NCI-H774 (cell line): ENCODE measurements around the gene LSM14A.
A peak's percentile ranks its signal among the peaks of the same experiment; 100 is the strongest.
"Not testable (repeated sequence)": the region's sequence is repeated elsewhere in the genome, so short reads cannot be mapped to it uniquely, and the experiment has no call there.

Experiments used
- DNase-seq: peaks from one replicate; lab custom pipeline; 2025; lab: John Stamatoyannopoulos, UW

The LSM14A gene

GRCh38 chr19:34228762-34229161 lies 56.5 kb downstream of the LSM14A start:
- DNase-seq, result no peak

- no peak for DNase-seq
Observed at GRCh38 chr19:34229721-34230120, 57.4 kb downstream of the LSM14A start.

- DNase-seq, result no peak
Observed at GRCh38 chr19:34230820-34231219, 58.5 kb downstream of the LSM14A start.

- no peak for DNase-seq
Observed at GRCh38 chr19:34231439-34231838, 59.1 kb downstream of the LSM14A start.

- DNase-seq, result no peak
Observed at GRCh38 chr19:34232566-34233481, 60.5 kb downstream of the LSM14A start.

- DNase-seq, result no peak
Observed at GRCh38 chr19:34235425-34235940, 63.2 kb downstream of the LSM14A start.

GRCh38 chr19:34236035-34236987 lies 64.0 kb downstream of the LSM14A start:
- DNase-seq, result no peak

- no peak for DNase-seq
Observed at GRCh38 chr19:34237283-34237682, 65.0 kb downstream of the LSM14A start.

- DNase-seq, result no peak
Observed at GRCh38 chr19:34237939-34238338, 65.6 kb downstream of the LSM14A start.

- DNase-seq, result peak; percentile 64
Observed at GRCh38 chr19:34241513-34242337, 69.4 kb downstream of the LSM14A start.

- DNase-seq, result not testable (repeated sequence)
Observed at GRCh38 chr19:34243138-34243875, 71.0 kb downstream of the LSM14A start.

GRCh38 chr19:34243876-34244578 lies 71.7 kb downstream of the LSM14A start:
- no peak for DNase-seq

- no peak for DNase-seq
Observed at GRCh38 chr19:34244611-34245299, 72.5 kb downstream of the LSM14A start.

GRCh38 chr19:34246340-34246739 lies 74.0 kb downstream of the LSM14A start:
- DNase-seq, result no peak

- no peak for DNase-seq
Observed at GRCh38 chr19:34248941-34249340, 76.6 kb downstream of the LSM14A start.

GRCh38 chr19:34253167-34253566 lies 80.9 kb downstream of the LSM14A start:
- not testable (repeated sequence) for DNase-seq

GRCh38 chr19:34253681-34254045 lies 81.4 kb downstream of the LSM14A start:
- DNase-seq, result not testable (repeated sequence)

GRCh38 chr19:34254046-34254697 lies 81.9 kb downstream of the LSM14A start, which contains the start of gene GARRE1:
Gene GARRE1 (plus strand): TSS chr19:34254554. CDS start chr19:34300474, 45,920 bp downstream.
- peak; percentile 77 for DNase-seq
